Stimulated activated naive CD8-positive, alpha-beta T cell treated with anti-CD3 and anti-CD28 coated beads, Interleukin-15, Interleukin-2, amounts not matched to agents 100 ng/mL and 50 ng/mL, for 24 hours (primary cell): Measurements from ENCODE around the gene MEGF11.

ENCODE experiments used
- H3K27ac Mint-ChIP-seq: one replicate; pipeline ENCODE4 v1.8.0; 2021; ENCODE audit warnings: mild to moderate bottlenecking, mixed read lengths
- H3K27me3 Mint-ChIP-seq: one replicate; pipeline ENCODE4 v1.8.0; 2021; ENCODE audit warnings: mixed read lengths
- H3K36me3 Mint-ChIP-seq: one replicate; pipeline ENCODE4 v1.8.0; 2021; ENCODE audit warnings: low read depth, mixed read lengths
- H3K4me1 Mint-ChIP-seq: one replicate; pipeline ENCODE4 v1.8.0; 2021; ENCODE audit warnings: low read depth, mixed read lengths
- H3K4me3 Mint-ChIP-seq: one replicate; pipeline ENCODE4 v1.8.0; 2021; ENCODE audit warnings: mild to moderate bottlenecking, mixed read lengths
- H3K9me3 Mint-ChIP-seq: one replicate; pipeline ENCODE4 v1.8.0; 2021; ENCODE audit warnings: mixed read lengths

The MEGF11 gene

DNA sequence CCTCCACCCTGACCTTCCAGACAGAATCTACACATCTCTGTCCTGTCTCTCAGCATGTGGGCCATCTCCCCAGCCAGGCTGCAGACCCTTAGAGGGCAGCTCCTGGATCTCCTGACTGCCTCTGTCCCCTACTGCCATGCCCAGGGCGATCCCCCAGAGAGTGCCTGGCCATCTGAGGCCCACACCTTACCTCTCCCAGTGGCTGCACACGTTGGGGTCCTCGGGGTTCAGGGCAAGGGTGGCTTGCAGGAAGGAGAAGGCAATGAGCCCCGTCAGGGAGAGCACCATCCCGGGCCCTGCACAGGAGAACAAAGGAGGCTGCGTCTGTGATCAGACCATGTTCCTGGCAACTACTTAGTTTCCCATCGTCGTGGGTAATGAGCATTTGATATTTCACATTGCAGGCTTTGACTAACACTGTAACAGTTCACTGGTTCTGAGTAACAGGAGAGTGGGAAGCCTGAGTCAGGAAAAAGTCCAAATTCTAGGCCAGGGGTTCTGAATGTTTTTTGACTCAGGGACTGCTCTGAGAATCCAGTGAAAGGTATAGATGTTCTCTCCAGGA, 125.4 kb downstream of the MEGF11 start:
- H3K9me3 Mint-ChIP-seq: no peaks in the 10 kb centered on the region
- H3K4me1 Mint-ChIP-seq: no peaks in the 10 kb centered on the region
- H3K4me3 Mint-ChIP-seq: no peak overlapping the region
- H3K27me3 Mint-ChIP-seq: no peaks in the 10 kb centered on the region
- H3K27ac Mint-ChIP-seq: no peak overlapping the region
- H3K36me3 Mint-ChIP-seq: no peaks in the 10 kb centered on the region

- Mint-ChIP-seq H3K4me3 (no peak overlapping the region), H3K9me3 (no peaks in the 10 kb centered on the region), H3K27me3 (no peaks in the 10 kb centered on the region), H3K36me3 (no peaks in the 10 kb centered on the region), H3K27ac (no peak overlapping the region), H3K4me1 (no peaks in the 10 kb centered on the region)
Measured at GRCh38 chr15:66126456-66126855, 127.1 kb downstream of the MEGF11 start.

- Mint-ChIP-seq H3K4me1 (no peaks in the 10 kb centered on the region), H3K27me3 (no peaks in the 10 kb centered on the region)
Measured at GRCh38 chr15:66126031-66126441, 127.5 kb downstream of the MEGF11 start.

DNA sequence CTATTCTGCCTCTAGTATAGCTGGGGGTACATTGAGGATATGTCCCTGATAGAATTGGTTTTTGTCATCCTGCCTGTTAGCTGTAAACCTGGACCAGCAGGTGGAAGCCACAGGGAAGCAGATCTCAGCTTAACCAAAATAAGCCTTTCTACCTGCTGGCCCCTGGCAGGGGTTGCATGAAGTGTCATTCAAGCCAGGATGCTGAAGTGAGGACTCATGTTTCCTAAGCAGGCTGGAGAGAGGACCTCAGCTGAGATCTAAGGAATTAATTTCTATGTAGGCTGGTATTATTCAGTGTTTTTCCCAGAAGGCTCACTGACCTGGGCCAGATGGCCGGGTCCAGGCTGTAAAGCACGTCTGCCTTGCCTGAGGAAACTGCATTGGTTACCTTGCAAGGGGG, 128.9 kb downstream of the MEGF11 start:
- Mint-ChIP-seq H3K4me1 (no peaks in the 10 kb centered on the region), H3K36me3 (no peaks in the 10 kb centered on the region), H3K27me3 (no peaks in the 10 kb centered on the region), H3K4me3 (no peak overlapping the region), H3K9me3 (no peaks in the 10 kb centered on the region), H3K27ac (no peak overlapping the region)

More at GRCh38 chr15:66126031-66126441, 127.5 kb downstream of the MEGF11 start:
- Mint-ChIP-seq H3K27ac (no peak overlapping the region), H3K9me3 (no peaks in the 10 kb centered on the region), H3K4me3 (no peak overlapping the region), H3K36me3 (no peaks in the 10 kb centered on the region)

DNA sequence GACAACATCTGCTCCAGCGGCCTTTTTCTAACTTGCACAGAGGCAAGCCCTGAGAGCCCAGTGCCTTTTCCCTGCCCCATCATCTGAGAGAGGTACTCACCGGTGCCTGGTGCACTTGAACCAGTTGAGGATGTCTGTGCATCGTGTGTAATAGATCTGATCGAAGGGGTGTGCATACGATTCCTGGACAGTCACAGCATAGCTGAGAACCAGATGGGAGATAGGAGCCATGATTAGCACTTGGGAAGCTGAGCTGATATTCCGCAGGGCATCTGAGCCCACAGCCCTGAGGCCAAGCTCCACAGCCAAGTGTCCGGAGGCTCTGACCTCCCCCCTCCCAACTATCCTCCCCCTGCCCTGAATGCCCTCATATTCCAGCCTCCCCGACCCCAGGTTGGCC, 129.8 kb downstream of the MEGF11 start:
- Mint-ChIP-seq H3K36me3 (no peaks in the 10 kb centered on the region), H3K4me1 (no peaks in the 10 kb centered on the region), H3K27ac (no peak overlapping the region), H3K4me3 (no peak overlapping the region), H3K9me3 (no peaks in the 10 kb centered on the region), H3K27me3 (no peaks in the 10 kb centered on the region)

DNA sequence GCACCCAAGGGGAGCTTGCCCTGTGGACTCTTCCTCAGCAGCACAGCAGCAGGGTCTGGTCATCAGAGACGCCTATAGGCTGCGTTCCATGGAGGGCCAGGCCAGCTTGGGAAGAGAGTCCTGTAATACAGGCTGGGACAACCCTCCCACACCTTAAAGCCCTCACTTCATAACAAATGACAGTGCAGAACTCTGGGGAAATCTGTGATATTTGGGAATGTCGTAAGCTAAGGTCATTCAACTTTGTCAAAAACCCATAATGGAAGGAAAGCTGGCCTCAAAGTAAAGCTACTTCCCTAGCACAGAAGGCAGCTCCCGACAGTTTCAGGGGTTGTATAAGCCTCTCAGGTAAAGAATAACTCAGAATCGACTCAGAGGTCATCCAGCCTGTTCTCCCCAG, 133.1 kb downstream of the MEGF11 start:
- H3K4me1 Mint-ChIP-seq: no peaks in the 10 kb centered on the region
- no peak overlapping the region for H3K4me3 Mint-ChIP-seq
- H3K27ac Mint-ChIP-seq: no peak overlapping the region
- H3K9me3 Mint-ChIP-seq: no peaks in the 10 kb centered on the region
- no peaks in the 10 kb centered on the region for H3K36me3 Mint-ChIP-seq
- no peaks in the 10 kb centered on the region for H3K27me3 Mint-ChIP-seq

GRCh38 chr15:66117841-66118240, 135.7 kb downstream of the MEGF11 start:
- no peak overlapping the region for H3K4me3 Mint-ChIP-seq
- no peak overlapping the region for H3K27ac Mint-ChIP-seq
- H3K27me3 Mint-ChIP-seq: no peaks in the 10 kb centered on the region
- no peaks in the 10 kb centered on the region for H3K4me1 Mint-ChIP-seq
- H3K36me3 Mint-ChIP-seq: no peaks in the 10 kb centered on the region
- H3K9me3 Mint-ChIP-seq: no peaks in the 10 kb centered on the region

DNA sequence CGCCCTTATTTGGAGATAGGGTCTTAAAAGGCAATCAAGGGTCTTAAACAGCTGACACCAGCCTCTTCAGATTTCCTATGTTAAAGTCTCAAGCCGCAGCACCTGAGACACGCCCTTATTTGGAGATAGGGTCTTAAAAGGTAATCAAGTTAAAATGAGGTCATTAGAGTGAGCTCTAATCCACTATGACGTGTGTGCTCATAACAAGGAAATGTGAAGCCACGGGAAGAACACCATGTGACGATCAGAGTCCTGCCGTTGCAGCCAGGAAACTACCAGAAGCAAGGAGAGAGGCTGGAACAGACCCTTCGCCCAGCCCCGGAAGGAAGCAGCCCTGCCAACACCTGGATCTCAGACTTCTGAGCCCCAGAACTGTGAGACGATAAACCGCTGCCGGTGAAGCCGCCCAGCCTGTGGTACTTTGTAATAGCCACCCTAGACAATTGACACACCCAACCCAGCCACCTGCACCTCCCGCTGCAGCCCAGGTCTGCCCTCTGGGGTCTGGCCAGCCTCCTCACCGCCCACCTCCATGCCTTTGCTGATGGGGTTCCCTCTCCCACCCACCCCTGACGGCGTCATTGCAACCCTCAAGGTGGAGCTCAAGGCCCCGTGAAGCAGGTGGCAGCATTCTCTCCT, 137.9 kb downstream of the MEGF11 start:
- Mint-ChIP-seq H3K27ac (no peak overlapping the region), H3K4me3 (no peak overlapping the region), H3K4me1 (no peaks in the 10 kb centered on the region), H3K36me3 (no peaks in the 10 kb centered on the region), H3K9me3 (no peaks in the 10 kb centered on the region), H3K27me3 (no peaks in the 10 kb centered on the region)

DNA sequence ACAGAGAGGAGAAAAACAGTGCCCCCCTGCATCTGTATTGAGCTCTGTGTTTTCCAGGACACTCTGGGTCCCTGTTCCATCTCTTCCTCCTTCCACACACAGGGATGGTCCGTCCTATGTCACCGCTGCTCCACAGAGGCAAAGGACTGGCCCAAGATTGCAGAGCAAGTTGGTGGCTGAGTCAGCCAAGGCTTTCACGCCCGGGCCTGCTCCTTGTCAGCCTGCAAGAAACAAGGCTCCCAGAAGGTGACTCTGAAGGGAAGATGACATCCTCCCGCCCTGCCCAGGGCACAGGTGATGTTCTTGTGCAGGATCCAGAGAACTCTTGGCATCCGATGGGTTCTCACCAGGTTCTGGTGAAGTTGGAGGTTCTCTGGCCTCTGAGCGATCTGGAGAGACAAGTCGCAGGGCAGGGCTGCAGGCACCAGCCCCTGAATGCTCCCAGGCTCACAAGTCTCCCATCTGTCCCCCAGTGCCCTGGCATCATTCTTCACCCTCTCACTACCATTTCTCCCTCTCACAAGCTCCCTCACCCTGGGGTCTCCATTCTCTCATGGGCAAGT, 138.6 kb downstream of the MEGF11 start:
- Mint-ChIP-seq H3K9me3 (no peaks in the 10 kb centered on the region), H3K27ac (no peak overlapping the region), H3K4me1 (no peaks in the 10 kb centered on the region), H3K36me3 (no peaks in the 10 kb centered on the region), H3K4me3 (no peak overlapping the region), H3K27me3 (no peaks in the 10 kb centered on the region)

DNA sequence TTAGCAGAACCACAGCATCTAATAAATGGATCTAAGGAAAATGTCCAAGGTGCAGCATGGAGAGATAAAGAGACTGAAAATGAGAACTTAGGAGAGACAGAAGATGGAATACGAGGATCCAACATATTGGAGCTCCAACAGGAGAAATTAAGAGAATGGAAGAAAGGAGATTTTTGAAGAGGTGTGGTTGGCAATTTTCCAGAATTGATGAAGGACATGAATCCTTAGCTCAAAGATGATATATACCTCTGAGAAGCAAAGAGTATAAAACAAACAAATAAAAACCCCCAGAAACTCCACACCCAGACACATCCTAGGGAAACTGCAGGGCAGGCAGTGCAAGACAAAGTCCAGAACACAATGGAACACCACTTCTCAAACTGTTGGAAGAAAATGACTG, 141.2 kb downstream of the MEGF11 start:
- H3K9me3 Mint-ChIP-seq: no peaks in the 10 kb centered on the region
- peaks cover 8% of the 10 kb centered on the region for H3K27me3 Mint-ChIP-seq
- no peaks in the 10 kb centered on the region for H3K36me3 Mint-ChIP-seq
- H3K4me1 Mint-ChIP-seq: no peaks in the 10 kb centered on the region
- no peak overlapping the region for H3K27ac Mint-ChIP-seq
- H3K4me3 Mint-ChIP-seq: no peak overlapping the region

DNA sequence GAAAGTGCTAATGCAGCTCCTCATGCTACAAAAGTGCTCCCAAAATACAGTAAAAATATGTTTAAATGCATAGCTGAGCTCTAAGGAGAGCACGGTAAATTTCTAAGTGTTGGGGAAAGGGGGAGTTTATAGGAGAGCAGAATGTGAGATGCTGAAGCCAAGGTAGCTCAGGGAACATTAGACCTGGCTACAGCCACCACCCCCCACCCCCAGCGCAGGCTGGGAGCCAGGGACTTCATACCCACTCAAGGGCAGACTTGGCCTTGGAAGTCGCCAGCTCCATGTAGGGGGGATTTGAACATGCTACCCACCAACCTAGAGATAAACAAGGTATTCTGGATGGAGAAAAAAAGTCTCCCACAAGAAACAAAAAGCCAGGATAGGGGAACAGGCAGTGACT, 142.2 kb downstream of the MEGF11 start:
- Mint-ChIP-seq H3K27ac (no peak overlapping the region), H3K27me3 (peaks cover 8% of the 10 kb centered on the region), H3K4me1 (no peaks in the 10 kb centered on the region), H3K36me3 (no peaks in the 10 kb centered on the region), H3K9me3 (no peaks in the 10 kb centered on the region), H3K4me3 (no peak overlapping the region)

- H3K27me3 Mint-ChIP-seq: peaks cover 8% of the 10 kb centered on the region
- H3K9me3 Mint-ChIP-seq: no peaks in the 10 kb centered on the region
- no peak overlapping the region for H3K4me3 Mint-ChIP-seq
- no peak overlapping the region for H3K27ac Mint-ChIP-seq
- no peaks in the 10 kb centered on the region for H3K36me3 Mint-ChIP-seq
- H3K4me1 Mint-ChIP-seq: no peaks in the 10 kb centered on the region
Measured at GRCh38 chr15:66110864-66111263, 142.7 kb downstream of the MEGF11 start.

DNA sequence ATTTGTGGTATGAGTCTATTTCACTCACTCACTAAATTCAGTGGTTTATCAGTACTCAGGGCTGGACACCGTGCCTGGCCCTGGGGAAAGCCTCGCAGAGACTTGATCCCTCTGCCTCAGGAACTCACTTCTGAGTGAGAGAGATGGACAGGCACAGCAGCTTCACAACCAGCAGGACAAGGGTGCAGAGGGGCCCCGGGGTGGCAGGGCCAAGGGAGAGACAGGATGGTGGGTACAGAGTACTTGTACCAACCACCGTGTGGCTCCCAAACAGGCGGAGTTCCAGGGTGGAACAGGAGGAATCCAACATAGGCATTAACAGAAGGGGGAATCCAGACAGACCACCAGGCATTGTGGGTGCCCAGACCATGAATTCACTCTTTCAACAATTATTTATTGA, 143.7 kb downstream of the MEGF11 start:
- Mint-ChIP-seq H3K27ac (no peak overlapping the region), H3K4me3 (no peak overlapping the region), H3K4me1 (no peaks in the 10 kb centered on the region), H3K36me3 (no peaks in the 10 kb centered on the region), H3K27me3 (peaks cover 8% of the 10 kb centered on the region), H3K9me3 (no peaks in the 10 kb centered on the region)

DNA sequence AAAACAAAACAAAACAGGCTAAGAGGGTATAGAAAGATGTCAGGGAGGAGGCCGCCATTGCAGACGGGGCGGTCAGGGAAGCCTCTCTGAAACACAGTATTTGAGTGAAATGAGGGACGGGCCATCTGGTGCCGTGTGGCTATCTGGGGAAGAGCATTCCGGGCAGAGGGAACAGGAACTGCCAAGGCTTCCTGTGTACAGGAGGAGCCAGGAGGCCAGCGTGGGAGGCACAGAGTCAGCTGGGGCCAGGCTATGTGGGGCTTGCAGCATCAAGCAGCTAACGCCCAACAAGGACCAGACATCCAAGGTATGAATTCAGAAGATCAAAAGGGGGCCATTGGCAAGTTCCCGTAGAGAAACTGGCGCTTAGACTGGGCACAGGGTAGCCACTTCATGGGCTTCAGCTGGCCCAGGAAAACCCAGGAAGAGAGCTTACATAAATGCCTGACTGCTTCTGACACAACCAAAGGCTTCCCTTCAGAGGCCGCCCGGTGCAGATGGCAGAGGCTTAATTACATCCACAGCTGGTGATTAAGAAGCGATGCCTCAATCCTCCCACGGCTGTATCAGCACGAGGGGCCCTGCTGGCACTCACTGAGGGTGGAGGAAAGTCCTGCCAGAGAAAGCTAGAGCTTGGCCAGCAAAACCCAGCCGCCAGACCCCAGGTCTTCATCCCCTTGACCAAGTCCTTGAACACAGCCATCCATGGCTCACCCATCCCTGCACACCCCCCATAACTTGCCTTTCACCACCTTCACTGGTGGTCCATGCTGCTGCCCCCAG, 144.9 kb downstream of the MEGF11 start:
- Mint-ChIP-seq H3K4me3 (no peak overlapping the region), H3K36me3 (no peaks in the 10 kb centered on the region), H3K9me3 (no peaks in the 10 kb centered on the region), H3K27me3 (peaks cover 8% of the 10 kb centered on the region), H3K27ac (no peak overlapping the region), H3K4me1 (no peaks in the 10 kb centered on the region)

DNA sequence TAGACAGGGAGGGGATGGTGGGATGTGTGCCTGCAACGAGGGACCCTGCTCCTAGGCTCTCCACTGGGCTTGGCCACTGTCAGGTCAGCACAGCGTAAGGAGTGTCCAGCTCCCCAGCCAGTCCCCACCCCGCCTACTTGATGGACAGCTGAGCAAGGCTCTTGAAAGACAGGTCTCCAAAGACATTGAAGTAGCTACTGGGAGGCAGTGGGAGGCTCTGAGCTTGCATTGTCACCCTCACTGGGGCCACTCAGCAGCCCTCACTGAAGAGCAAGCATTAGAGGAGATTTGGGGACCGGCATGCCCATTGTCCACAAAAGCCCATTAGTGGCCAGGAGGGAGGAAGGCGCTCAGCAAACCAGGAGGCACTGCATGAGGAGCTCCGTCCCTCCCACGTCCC, 146.5 kb downstream of the MEGF11 start:
- H3K27me3 Mint-ChIP-seq: peaks cover 12% of the 10 kb centered on the region
- no peaks in the 10 kb centered on the region for H3K4me1 Mint-ChIP-seq
- no peaks in the 10 kb centered on the region for H3K9me3 Mint-ChIP-seq
- no peak overlapping the region for H3K27ac Mint-ChIP-seq
- no peaks in the 10 kb centered on the region for H3K36me3 Mint-ChIP-seq
- H3K4me3 Mint-ChIP-seq: no peak overlapping the region
